OCI-LY1 (cell line): ENCODE data around the gene RAD51AP1.

Experiments
- EZH2 ChIP-seq: fragments of 200-600 bp; sonication (generic), shearing (Covaris generic); IDR thresholded peaks from 2 replicates; pipeline ENCODE4 v1.8.0; 2017; ENCODE audit warnings: borderline replicate concordance, mixed run types, mild to moderate bottlenecking, antibody characterized with exemption, low read length, moderate library complexity, mixed read lengths
- TF ChIP-seq, protein P1 (sequence below): fragments of 200-600 bp; sonication (generic), shearing (Covaris generic); IDR thresholded peaks from 2 replicates; pipeline ENCODE4 v1.5.1; 2017; ENCODE audit warnings: mild to moderate bottlenecking, antibody characterized with exemption, low read length, moderate library complexity, mixed read lengths

DNA sequence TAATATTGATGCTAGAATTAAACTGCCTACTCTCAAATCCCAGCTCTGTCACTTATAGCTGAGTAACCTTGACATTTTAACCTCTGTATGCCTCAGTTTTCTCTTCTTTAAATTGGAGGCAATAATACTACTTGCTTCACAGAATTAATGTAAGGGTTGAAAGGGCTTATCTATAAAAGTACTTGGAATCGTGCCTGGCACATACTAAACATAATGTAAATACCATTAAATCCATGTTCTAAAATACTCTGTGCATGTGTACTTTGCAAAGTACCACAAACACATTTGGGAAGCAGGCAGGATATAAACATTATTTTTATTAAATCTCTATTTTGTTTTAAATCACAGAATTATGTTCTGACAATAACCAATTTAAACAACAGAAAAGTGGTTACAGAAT, 65.3 kb downstream of the RAD51AP1 start:
- TF ChIP-seq, protein P1, sequence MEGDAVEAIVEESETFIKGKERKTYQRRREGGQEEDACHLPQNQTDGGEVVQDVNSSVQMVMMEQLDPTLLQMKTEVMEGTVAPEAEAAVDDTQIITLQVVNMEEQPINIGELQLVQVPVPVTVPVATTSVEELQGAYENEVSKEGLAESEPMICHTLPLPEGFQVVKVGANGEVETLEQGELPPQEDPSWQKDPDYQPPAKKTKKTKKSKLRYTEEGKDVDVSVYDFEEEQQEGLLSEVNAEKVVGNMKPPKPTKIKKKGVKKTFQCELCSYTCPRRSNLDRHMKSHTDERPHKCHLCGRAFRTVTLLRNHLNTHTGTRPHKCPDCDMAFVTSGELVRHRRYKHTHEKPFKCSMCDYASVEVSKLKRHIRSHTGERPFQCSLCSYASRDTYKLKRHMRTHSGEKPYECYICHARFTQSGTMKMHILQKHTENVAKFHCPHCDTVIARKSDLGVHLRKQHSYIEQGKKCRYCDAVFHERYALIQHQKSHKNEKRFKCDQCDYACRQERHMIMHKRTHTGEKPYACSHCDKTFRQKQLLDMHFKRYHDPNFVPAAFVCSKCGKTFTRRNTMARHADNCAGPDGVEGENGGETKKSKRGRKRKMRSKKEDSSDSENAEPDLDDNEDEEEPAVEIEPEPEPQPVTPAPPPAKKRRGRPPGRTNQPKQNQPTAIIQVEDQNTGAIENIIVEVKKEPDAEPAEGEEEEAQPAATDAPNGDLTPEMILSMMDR, result no peak
- no peak for TF ChIP-seq EZH2
